Activated CD8-positive, alpha-beta T cell treated with anti-CD3 and anti-CD28 coated beads, Interleukin-2, amount 10 ng/mL, durations not matched to agents 7 days and 5 days (primary cell): ENCODE data around the gene CYP27A1. TPM values are rescaled to one million over a fixed set of nuclear protein-coding genes. Genes with fewer than 3 reads are reported as not detected.

ENCODE experiments used
- ATAC-seq: fragments of 150-1000 bp; cut with Tn5 transposase; one replicate; pipeline ENCODE4 v1.10.0; 2021; ENCODE audit warnings: moderate library complexity
- CTCF ChIA-PET: fragments of 350-600 bp; sonication (Branson Sonifier 250); formaldehyde crosslinking; loops from one replicate; lab custom pipeline; 2021; ENCODE audit warnings: antibody characterized with exemption; lab: Charles Lee
- POLR2A ChIA-PET: fragments of 350-600 bp; sonication (Branson Sonifier 250); formaldehyde crosslinking; loops from one replicate; lab custom pipeline; 2021; ENCODE audit warnings: antibody characterized with exemption; lab: Charles Lee
- DNase-seq: peaks from one replicate; pipeline ENCODE4 v3.0.0-alpha.2; 2020
- H3K27ac Mint-ChIP-seq: one replicate; pipeline ENCODE4 v1.8.0; 2021; ENCODE audit warnings: mild to moderate bottlenecking, mixed read lengths
- H3K27me3 Mint-ChIP-seq: one replicate; pipeline ENCODE4 v1.8.0; 2021; ENCODE audit warnings: low read depth, mixed read lengths
- H3K36me3 Mint-ChIP-seq: one replicate; pipeline ENCODE4 v1.8.0; 2021; ENCODE audit warnings: low read depth, mixed read lengths
- H3K4me1 Mint-ChIP-seq: one replicate; pipeline ENCODE4 v1.8.0; 2021; ENCODE audit warnings: low read depth, mixed read lengths
- H3K4me3 Mint-ChIP-seq: one replicate; pipeline ENCODE4 v1.8.0; 2021; ENCODE audit warnings: mild to moderate bottlenecking, mixed read lengths
- H3K9me3 Mint-ChIP-seq: one replicate; pipeline ENCODE4 v1.8.0; 2022; ENCODE audit warnings: mixed read lengths; ENCODE audit not compliant: insufficient read depth
- microRNA-seq: library from miRNA; unstranded; fragments of <30 nt; microRNA quantifications from one replicate; pipeline ENCODE4 v1.2.0, GENCODE V29; 2022
- total RNA-seq, 2 experiments: library from RNA; stranded (reverse); gene quantifications; one replicate each; pipeline ENCODE4 v1.2.3, GENCODE V29; 2021

CYP27A1 gene
- total RNA-seq, 2 experiments from 2014 or later, result not detected

- no peaks in the 10 kb centered on the region for H3K9me3 Mint-ChIP-seq
- H3K27ac Mint-ChIP-seq, result no peak overlapping the region
- no peak overlapping the region for H3K4me3 Mint-ChIP-seq
- ChIA-PET CTCF (interaction anchor here (0.8 to 3.1 kb wide), 5 partner anchors 11 to 34 kb away, joined by 3 to 16 read pairs (median 4); no protein-coding TSS in a partner anchor), POLR2A (no interaction called here)
- peaks cover 64% of the 10 kb centered on the region for H3K27me3 Mint-ChIP-seq
- peaks cover 14% of the 10 kb centered on the region for H3K4me1 Mint-ChIP-seq
- H3K36me3 Mint-ChIP-seq, result no peaks in the 10 kb centered on the region
- no peak for ATAC-seq
- no peak for DNase-seq
Observed at GRCh38 chr2:218863021-218863520, 81.1 kb downstream of the CYP27A1 start.

Small RNA genes within 50 kb of the gene (microRNA-seq; reads per million reads assigned to microRNA genes)
- gene MIR9500, result not detected

Other genes starting within 250 kb of the CYP27A1 start
- gene USP37, start 213.8 kb upstream of the CYP27A1 start, total RNA-seq, result 10 to 100 TPM; 33.9 to 38.1 TPM
- 10 to 100 TPM; 96.8 to 97.3 TPM for gene CNOT9, start 213.3 kb upstream of the CYP27A1 start, total RNA-seq
- under 1 TPM; 0.26 to 0.32 TPM for gene PLCD4, start 174.2 kb upstream of the CYP27A1 start, total RNA-seq
- gene ZNF142, start 122.5 kb upstream of the CYP27A1 start, total RNA-seq, result 10 to 100 TPM; 49.2 to 53.1 TPM
- gene BCS1L, start 122.5 kb upstream of the CYP27A1 start, total RNA-seq, result 10 to 100 TPM; 50.1 to 50.5 TPM
- gene RNF25, start 110.1 kb upstream of the CYP27A1 start, total RNA-seq, result 10 to 100 TPM; 19.0 to 25.8 TPM
- 10 to 100 TPM; 12.1 to 15.2 TPM for gene STK36, start 110.1 kb upstream of the CYP27A1 start, total RNA-seq
- gene TTLL4, start 71.3 kb upstream of the CYP27A1 start, total RNA-seq, result 10 to 100 TPM; 25.8 to 27.7 TPM
- not detected for gene PRKAG3, start 49.7 kb downstream of the CYP27A1 start, total RNA-seq
- gene WNT6, start 77.7 kb downstream of the CYP27A1 start, total RNA-seq, result not detected
- gene WNT10A, start 98.7 kb downstream of the CYP27A1 start, total RNA-seq, result not detected
- not detected for gene CDK5R2, start 177.5 kb downstream of the CYP27A1 start, total RNA-seq
- gene FEV, start 203.0 kb downstream of the CYP27A1 start, total RNA-seq, result not detected
- gene CRYBA2, start 211.3 kb downstream of the CYP27A1 start, total RNA-seq, result not detected